Peyer's patch (tissue), 4 donors: ENCODE results near the gene SLC39A9.
"Not testable (repeated sequence)": the region's sequence is repeated elsewhere in the genome, so short reads cannot be mapped to it uniquely, and the experiment has no call there.

Experiments
- POLR2A ChIP-seq, 2 donors: fragments of 450-650 bp; IDR thresholded peaks; one replicate each; pipeline ENCODE4 v1.5.1; 2017; ENCODE audit warnings: antibody characterized with exemption in 2 of 2, mild to moderate bottlenecking in 2 of 2, moderate library complexity in 2 of 2
- TF ChIP-seq, protein P1 (sequence below), 6 experiments: fragments of 450-650 bp in 4 of 6; fragments of 200-600 bp in 2 of 6; sonication (generic) in 1 of 6; IDR thresholded peaks; one replicate each; pipeline ENCODE4 v1.5.1; 2017 to 2019; ENCODE audit warnings: antibody characterized with exemption in 6 of 6, mild to moderate bottlenecking in 3 of 6, moderate library complexity in 1 of 6

DNA sequence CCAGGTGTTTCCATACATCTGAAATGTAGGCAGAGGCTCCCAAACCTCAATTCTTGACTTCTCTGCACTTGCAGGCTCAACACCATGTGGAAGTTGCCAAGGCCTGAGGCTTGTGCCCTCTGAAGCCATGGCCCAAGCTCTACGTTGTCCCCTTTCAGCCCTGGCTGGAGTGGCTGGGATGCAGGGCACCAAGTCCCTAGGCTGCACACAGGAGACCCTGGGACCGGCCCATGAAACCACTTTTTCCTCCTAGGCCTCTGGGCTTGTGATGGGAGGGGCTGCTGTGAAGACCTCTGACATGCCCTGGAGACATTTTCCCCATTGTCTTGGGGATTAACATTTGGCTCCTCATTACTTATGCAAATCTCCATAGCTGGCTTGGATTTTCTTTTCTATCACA is 79.6 kb downstream of the SLC39A9 start:
- not testable (repeated sequence) for TF ChIP-seq POLR2A (IDR thresholded peaks at IDR 0.05)
- TF ChIP-seq, protein P1, sequence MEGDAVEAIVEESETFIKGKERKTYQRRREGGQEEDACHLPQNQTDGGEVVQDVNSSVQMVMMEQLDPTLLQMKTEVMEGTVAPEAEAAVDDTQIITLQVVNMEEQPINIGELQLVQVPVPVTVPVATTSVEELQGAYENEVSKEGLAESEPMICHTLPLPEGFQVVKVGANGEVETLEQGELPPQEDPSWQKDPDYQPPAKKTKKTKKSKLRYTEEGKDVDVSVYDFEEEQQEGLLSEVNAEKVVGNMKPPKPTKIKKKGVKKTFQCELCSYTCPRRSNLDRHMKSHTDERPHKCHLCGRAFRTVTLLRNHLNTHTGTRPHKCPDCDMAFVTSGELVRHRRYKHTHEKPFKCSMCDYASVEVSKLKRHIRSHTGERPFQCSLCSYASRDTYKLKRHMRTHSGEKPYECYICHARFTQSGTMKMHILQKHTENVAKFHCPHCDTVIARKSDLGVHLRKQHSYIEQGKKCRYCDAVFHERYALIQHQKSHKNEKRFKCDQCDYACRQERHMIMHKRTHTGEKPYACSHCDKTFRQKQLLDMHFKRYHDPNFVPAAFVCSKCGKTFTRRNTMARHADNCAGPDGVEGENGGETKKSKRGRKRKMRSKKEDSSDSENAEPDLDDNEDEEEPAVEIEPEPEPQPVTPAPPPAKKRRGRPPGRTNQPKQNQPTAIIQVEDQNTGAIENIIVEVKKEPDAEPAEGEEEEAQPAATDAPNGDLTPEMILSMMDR (IDR thresholded peaks at IDR 0.05), result not testable (repeated sequence)
